Measurements from ENCODE around the gene REXO5. TPM values are rescaled to one million over a fixed set of nuclear protein-coding genes. Genes with fewer than 3 reads are reported as not detected.
A peak's percentile ranks its signal among the peaks of the same experiment; 100 is the strongest.

Gene REXO5, protein sequence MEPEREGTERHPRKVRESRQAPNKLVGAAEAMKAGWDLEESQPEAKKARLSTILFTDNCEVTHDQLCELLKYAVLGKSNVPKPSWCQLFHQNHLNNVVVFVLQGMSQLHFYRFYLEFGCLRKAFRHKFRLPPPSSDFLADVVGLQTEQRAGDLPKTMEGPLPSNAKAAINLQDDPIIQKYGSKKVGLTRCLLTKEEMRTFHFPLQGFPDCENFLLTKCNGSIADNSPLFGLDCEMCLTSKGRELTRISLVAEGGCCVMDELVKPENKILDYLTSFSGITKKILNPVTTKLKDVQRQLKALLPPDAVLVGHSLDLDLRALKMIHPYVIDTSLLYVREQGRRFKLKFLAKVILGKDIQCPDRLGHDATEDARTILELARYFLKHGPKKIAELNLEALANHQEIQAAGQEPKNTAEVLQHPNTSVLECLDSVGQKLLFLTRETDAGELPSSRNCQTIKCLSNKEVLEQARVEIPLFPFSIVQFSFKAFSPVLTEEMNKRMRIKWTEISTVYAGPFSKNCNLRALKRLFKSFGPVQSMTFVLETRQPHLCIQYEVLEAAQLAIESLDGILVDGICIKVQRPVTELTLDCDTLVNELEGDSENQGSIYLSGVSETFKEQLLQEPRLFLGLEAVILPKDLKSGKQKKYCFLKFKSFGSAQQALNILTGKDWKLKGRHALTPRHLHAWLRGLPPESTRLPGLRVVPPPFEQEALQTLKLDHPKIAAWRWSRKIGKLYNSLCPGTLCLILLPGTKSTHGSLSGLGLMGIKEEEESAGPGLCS
- 0.44 and 0.83 TPM in 2 replicates for total RNA-seq

DNA sequence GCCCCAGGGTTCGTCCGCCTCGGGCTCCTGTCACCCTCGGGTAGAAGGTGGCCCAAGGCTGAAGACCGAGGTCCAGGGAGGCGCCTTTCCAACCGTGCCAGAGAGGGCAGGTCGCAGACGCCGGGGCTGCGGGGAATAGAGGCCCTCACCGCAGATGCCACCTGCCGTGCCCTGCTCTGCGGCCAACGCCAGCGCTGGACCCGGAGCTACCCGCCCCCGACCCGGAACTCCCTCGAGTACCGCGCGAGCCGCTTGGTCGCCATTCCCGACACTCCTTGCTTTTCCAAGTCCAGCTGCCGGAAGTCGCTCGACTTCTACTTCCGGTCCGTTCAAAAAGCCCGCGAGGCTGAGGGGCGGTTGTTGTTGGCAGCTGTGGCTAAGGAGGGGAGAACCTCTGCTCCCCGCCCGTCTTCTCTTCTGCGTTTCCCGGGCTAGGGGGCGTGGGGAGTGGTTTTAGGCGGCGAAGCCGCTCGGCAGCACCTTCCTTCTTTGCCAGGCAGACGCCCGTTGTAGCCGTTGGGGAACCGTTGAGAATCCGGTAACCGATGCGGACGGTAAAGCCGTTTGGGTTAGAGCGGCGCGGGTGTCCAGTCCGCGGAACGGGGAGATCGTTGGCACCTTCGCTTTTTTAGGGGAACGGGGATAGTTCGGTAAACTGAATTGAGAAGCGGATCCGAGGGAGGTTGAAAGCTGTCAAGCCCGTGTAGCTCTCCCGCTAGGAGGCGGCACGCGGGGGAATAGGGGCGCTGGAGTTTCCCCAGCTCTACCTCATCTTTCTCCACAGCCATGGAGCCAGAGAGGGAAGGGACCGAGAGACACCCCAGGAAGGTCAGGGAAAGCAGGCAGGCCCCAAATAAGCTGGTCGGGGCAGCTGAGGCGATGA is at the start of gene REXO5, which contains the start of gene ERI2:
TSS of gene REXO5 (plus strand) at position 360 of the 883 bp plus-strand sequence. CDS start at position 787, 427 bp downstream.
TSS of gene ERI2 (minus strand) at position 305 of the 883 bp plus-strand sequence. CDS start at position 263, 42 bp downstream.
- CTCF ChIA-PET, result interaction anchor here (1.6 kb wide), 1 partner anchor 44 kb away, joined by 4 read pairs; no protein-coding TSS in a partner anchor
- POLR2A ChIA-PET, result interaction anchor here (0.6 to 1.7 kb wide), 4 partner anchors 9 to 191 kb away, joined by 4 to 10 read pairs (median 5); partner anchors contain the start of gene THUMPD1

DNA sequence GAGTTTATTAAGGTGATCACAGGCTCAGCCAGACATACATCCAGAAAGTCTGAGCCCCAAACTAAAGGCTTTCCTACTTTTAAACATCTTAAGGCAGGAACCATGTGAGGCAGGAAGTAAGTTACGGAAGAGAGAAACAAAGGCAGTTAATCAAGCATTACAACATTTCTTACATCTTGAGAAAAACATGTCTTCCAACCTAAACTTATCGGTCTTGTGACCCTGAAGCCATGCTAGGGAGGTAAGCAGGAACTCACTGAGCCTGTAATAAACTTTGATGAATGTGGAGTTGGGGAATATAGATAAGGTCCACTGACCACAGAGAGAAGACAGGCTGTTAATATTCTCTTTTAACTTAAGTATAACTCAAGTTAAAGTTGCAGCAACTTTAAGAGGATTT is 46.0 kb upstream of the REXO5 start:
- H3K4me1 Mint-ChIP-seq, result peaks cover 15% of the 10 kb centered on the region
- H3K4me3 Mint-ChIP-seq, result no peak overlapping the region
- no peak for TF ChIP-seq CTCF (IDR thresholded peaks at IDR 0.05)
- ChIA-PET CTCF (no interaction called here), POLR2A (no interaction called here)
- no peak overlapping the region for H3K27ac Mint-ChIP-seq
- ATAC-seq (ENCODE audit: low read depth) (no peak), DNase-seq (no peak)
- peaks cover 8% of the 10 kb centered on the region for H3K9me3 Mint-ChIP-seq
- intact Hi-C loops (cut with micrococcal nuclease), result loop anchor here (5.0 kb wide), 1 partner anchor 517 kb away; the partner anchor contains the start of gene CRYM
- no peaks in the 10 kb centered on the region for H3K27me3 Mint-ChIP-seq
- H3K36me3 Mint-ChIP-seq (ENCODE audit: low read depth), result peaks cover 9% of the 10 kb centered on the region

More for the DNA sequence above, at the start of gene REXO5, which contains the start of gene ERI2:
- TF ChIP-seq CTCF (IDR thresholded peaks at IDR 0.05), result no peak
- no peaks in the 10 kb centered on the region for H3K9me3 Mint-ChIP-seq
- peak; percentile 86 for ATAC-seq (ENCODE audit: low read depth)
- H3K27ac Mint-ChIP-seq, result peak within 1 kb of the TSS; percentile 77
- peak; percentile 67 for DNase-seq
- H3K27me3 Mint-ChIP-seq, result no peaks in the 10 kb centered on the region
- peak within 1 kb of the TSS; percentile 98 for H3K4me3 Mint-ChIP-seq
- H3K36me3 Mint-ChIP-seq (ENCODE audit: low read depth), result peaks cover 5% of the 10 kb centered on the region
- intact Hi-C loops (cut with micrococcal nuclease), result loop anchor here (1.0 to 5.0 kb wide), 4 partner anchors 43 to 94 kb away; partner anchors contain the start of genes DCUN1D3, LYRM1 and THUMPD1
- peaks cover 15% of the 10 kb centered on the region for H3K4me1 Mint-ChIP-seq

- intact Hi-C loops (cut with micrococcal nuclease), result loop anchor here (5.0 kb wide), 1 partner anchor 516 kb away; the partner anchor contains the start of gene CRYM
These were observed 45.2 kb upstream of the REXO5 start for GRCh38 chr16:20761175-20761574.

More at GRCh38 chr16:20761175-20761574, 45.2 kb upstream of the REXO5 start:
- no peak for TF ChIP-seq CTCF (IDR thresholded peaks at IDR 0.05)
- Mint-ChIP-seq H3K4me1 (peaks cover 15% of the 10 kb centered on the region), H3K27ac (no peak overlapping the region), H3K4me3 (no peak overlapping the region), H3K9me3 (peaks cover 8% of the 10 kb centered on the region), H3K36me3 (ENCODE audit: low read depth) (peaks cover 9% of the 10 kb centered on the region), H3K27me3 (no peaks in the 10 kb centered on the region)
- DNase-seq (no peak), ATAC-seq (ENCODE audit: low read depth) (no peak)
- ChIA-PET POLR2A (no interaction called here), CTCF (no interaction called here)

Data from activated B cell treated with CpG ODN at 0.5 μM for 24 hours (primary cell).